Tibial artery (tissue), 4 donors: ENCODE results near the gene MYO10.
"Not testable (repeated sequence)": the region's sequence is repeated elsewhere in the genome, so short reads cannot be mapped to it uniquely, and the experiment has no call there.

Source experiments
- DNase-seq, 2 donors: peaks; one replicate each; pipeline ENCODE4 v3.0.0-alpha.2; 2019
- H3K27ac ChIP-seq, 2 donors: fragments of 200-600 bp; sonication (generic) in 1 of 2; 1 replicate in 1 of 2; 2 replicates in 1 of 2; pipeline ENCODE4 v1.5.1; 2018 to 2019; ENCODE audit warnings: mild to moderate bottlenecking in 1 of 2
- H3K27me3 ChIP-seq, 2 donors: fragments of 200-600 bp; sonication (generic) in 1 of 2; one replicate each; pipeline versions ENCODE4 v1.5.1 to v1.6.0; 2016 to 2019
- H3K36me3 ChIP-seq, 3 donors: fragments of 200-600 bp; sonication (generic) in 2 of 3; one replicate each; pipeline ENCODE4 v1.5.1; 2016 to 2019; ENCODE audit warnings: mild to moderate bottlenecking in 2 of 3
- H3K4me1 ChIP-seq, 4 donors: fragments of 200-600 bp; sonication (generic) in 2 of 4; 1 replicate in 3 of 4; 2 replicates in 1 of 4; pipeline ENCODE4 v1.5.1; 2016 to 2019
- H3K4me3 ChIP-seq, 2 donors: fragments of 200-600 bp; sonication (generic) in 1 of 2; 1 replicate in 1 of 2; 2 replicates in 1 of 2; pipeline ENCODE4 v1.5.1; 2018 to 2019; ENCODE audit warnings: mild to moderate bottlenecking in 2 of 2
- H3K9me3 ChIP-seq, 3 donors: fragments of 200-600 bp; sonication (generic) in 1 of 3; one replicate each; pipeline ENCODE4 v1.5.1; 2016 to 2019
- CTCF ChIP-seq, 2 experiments: fragments of 200-600 bp in 1 of 2; fragments of 450-650 bp in 1 of 2; IDR thresholded peaks; one replicate each; pipeline ENCODE4 v1.5.1; 2017 to 2019; ENCODE audit warnings: antibody characterized with exemption in 2 of 2, mild to moderate bottlenecking in 1 of 2, moderate library complexity in 1 of 2
- intact Hi-C: fragments of 100-400 bp; cut with DNase I; formaldehyde crosslinking; loops from one replicate; pipeline ENCODE4 v1.15.0; 2023; ENCODE audit warnings: low total_unique reads

Gene MYO10

GRCh38 chr5:16936150-16936988 lies at the start of gene MYO10:
Gene MYO10 (minus strand): TSS chr5:16936288. CDS start chr5:16935808, 480 bp downstream.
- TF ChIP-seq CTCF (IDR thresholded peaks at IDR 0.05) = no peak
- Histone ChIP-seq H3K27ac (peak within 1 kb of the TSS; percentile 64 to 70), H3K36me3 (no peaks in the 10 kb centered on the region), H3K9me3 (no peaks in the 10 kb centered on the region), H3K27me3 (no peaks in the 10 kb centered on the region), H3K4me3 (peak within 1 kb of the TSS; percentile 75 to 92), H3K4me1 (peaks cover 0 to 30% (median 16%) of the 10 kb centered on the region in 4 donors)
- peak; percentile 48 to 84 for DNase-seq
- intact Hi-C loops = loop anchor here (5.0 to 10.0 kb wide), 3 partner anchors 72 to 196 kb away; no protein-coding TSS in a partner anchor

GRCh38 chr5:16985304-16985703 lies 49.2 kb upstream of the MYO10 start:
- H3K4me3 ChIP-seq, H3K4me1 ChIP-seq, H3K36me3 ChIP-seq, H3K27me3 ChIP-seq, intact Hi-C loops, H3K9me3 ChIP-seq, H3K27ac ChIP-seq, DNase-seq: not testable (repeated sequence)

- TF ChIP-seq CTCF (IDR thresholded peaks at IDR 0.05) = no peak
- H3K4me1 ChIP-seq = no peaks in the 10 kb centered on the region
- H3K27ac ChIP-seq = no peak overlapping the region
- no peaks in the 10 kb centered on the region for H3K9me3 ChIP-seq
- no peak overlapping the region for H3K4me3 ChIP-seq
- H3K27me3 ChIP-seq = no peaks in the 10 kb centered on the region
- DNase-seq = no peak
- no peaks in the 10 kb centered on the region for H3K36me3 ChIP-seq
- intact Hi-C loops = no loop called here
Observed at GRCh38 chr5:16983972-16984371, 47.9 kb upstream of the MYO10 start.

- no peak for TF ChIP-seq CTCF (IDR thresholded peaks at IDR 0.05)
- Histone ChIP-seq H3K4me3 (no peak overlapping the region), H3K36me3 (no peaks in the 10 kb centered on the region), H3K27ac (no peak overlapping the region), H3K4me1 (no peaks in the 10 kb centered on the region), H3K9me3 (no peaks in the 10 kb centered on the region), H3K27me3 (no peaks in the 10 kb centered on the region)
- no peak for DNase-seq
- intact Hi-C loops = no loop called here
Observed at GRCh38 chr5:16983022-16983639, 47.0 kb upstream of the MYO10 start.

- intact Hi-C loops = no loop called here
- Histone ChIP-seq H3K27me3 (no peaks in the 10 kb centered on the region), H3K4me1 (no peaks in the 10 kb centered on the region), H3K9me3 (no peaks in the 10 kb centered on the region), H3K36me3 (no peaks in the 10 kb centered on the region), H3K4me3 (no peak overlapping the region), H3K27ac (no peak overlapping the region)
- no peak for TF ChIP-seq CTCF (IDR thresholded peaks at IDR 0.05)
- no peak for DNase-seq
Observed at GRCh38 chr5:16981700-16982099, 45.6 kb upstream of the MYO10 start.

- no peaks in the 10 kb centered on the region for H3K36me3 ChIP-seq
- intact Hi-C loops = no loop called here
- no peak for DNase-seq
- TF ChIP-seq CTCF (IDR thresholded peaks at IDR 0.05) = no peak
- H3K4me3 ChIP-seq = no peak overlapping the region
- no peaks in the 10 kb centered on the region for H3K9me3 ChIP-seq
- H3K27ac ChIP-seq = no peak overlapping the region
- H3K27me3 ChIP-seq = no peaks in the 10 kb centered on the region
- H3K4me1 ChIP-seq = no peaks in the 10 kb centered on the region
Observed at GRCh38 chr5:16980983-16981382, 44.9 kb upstream of the MYO10 start.
